Spleen (tissue), 7 donors: Measurements from ENCODE around the gene GLI2.

ENCODE experiments used
- POLR2A ChIP-seq, 3 donors: fragments of 450-650 bp; IDR thresholded peaks; one replicate each; pipeline ENCODE4 v1.5.1; 2017; ENCODE audit warnings: antibody characterized with exemption in 3 of 3, mild to moderate bottlenecking in 1 of 3
- TF ChIP-seq, protein P1 (sequence below), 11 experiments: fragments of 200-600 bp in 7 of 11; fragments of 450-650 bp in 4 of 11; sonication (generic) in 4 of 11; IDR thresholded peaks in 8 of 11; conservative IDR thresholded peaks in 3 of 11; 1 replicate in 7 of 11; 2 replicates in 4 of 11; pipeline versions ENCODE4 v1.4.0 to v1.8.0; 2016 to 2021; ENCODE audit warnings: antibody characterized with exemption in 11 of 11, inconsistent platforms in 4 of 11, mild to moderate bottlenecking in 1 of 11
- donor health status: DM: no; HTN: no; CAD: no; lungs with moderate emphysema.
- donor health status: DM: no; HTN: no; CAD: no.
- donor health status: DM: no; HTN: no; CAD: no.

- TF ChIP-seq, protein P1, sequence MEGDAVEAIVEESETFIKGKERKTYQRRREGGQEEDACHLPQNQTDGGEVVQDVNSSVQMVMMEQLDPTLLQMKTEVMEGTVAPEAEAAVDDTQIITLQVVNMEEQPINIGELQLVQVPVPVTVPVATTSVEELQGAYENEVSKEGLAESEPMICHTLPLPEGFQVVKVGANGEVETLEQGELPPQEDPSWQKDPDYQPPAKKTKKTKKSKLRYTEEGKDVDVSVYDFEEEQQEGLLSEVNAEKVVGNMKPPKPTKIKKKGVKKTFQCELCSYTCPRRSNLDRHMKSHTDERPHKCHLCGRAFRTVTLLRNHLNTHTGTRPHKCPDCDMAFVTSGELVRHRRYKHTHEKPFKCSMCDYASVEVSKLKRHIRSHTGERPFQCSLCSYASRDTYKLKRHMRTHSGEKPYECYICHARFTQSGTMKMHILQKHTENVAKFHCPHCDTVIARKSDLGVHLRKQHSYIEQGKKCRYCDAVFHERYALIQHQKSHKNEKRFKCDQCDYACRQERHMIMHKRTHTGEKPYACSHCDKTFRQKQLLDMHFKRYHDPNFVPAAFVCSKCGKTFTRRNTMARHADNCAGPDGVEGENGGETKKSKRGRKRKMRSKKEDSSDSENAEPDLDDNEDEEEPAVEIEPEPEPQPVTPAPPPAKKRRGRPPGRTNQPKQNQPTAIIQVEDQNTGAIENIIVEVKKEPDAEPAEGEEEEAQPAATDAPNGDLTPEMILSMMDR (IDR thresholded peaks at IDR 0.05 in 8 of 11, conservative IDR thresholded peaks at IDR 0.05 in 3 of 11), result no peak
- TF ChIP-seq POLR2A (IDR thresholded peaks at IDR 0.05), result no peak
These were observed 545 bp downstream of the GLI2 start for GRCh38 chr2:120736202-120736623.
